Subcutaneous abdominal adipose tissue (tissue), 5 donors: ENCODE results near the gene MTA1.
A peak's percentile ranks its signal among the peaks of the same experiment; 100 is the strongest.

ENCODE experiments used
- H3K27ac ChIP-seq: one replicate; pipeline ENCODE4 v1.7.0; 2013; ENCODE audit warnings: low read depth, mild to moderate bottlenecking, inconsistent platforms, low read length, moderate library complexity
- H3K27me3 ChIP-seq, 5 donors: one replicate each; pipeline ENCODE4 v1.7.0; 2013; ENCODE audit warnings: low read length in 5 of 5, inconsistent platforms in 1 of 5; ENCODE audit not compliant: control insufficient read depth in 5 of 5, insufficient read depth in 4 of 5
- H3K36me3 ChIP-seq, 5 donors: one replicate each; pipeline ENCODE4 v1.7.0; 2013; ENCODE audit warnings: low read length in 5 of 5; ENCODE audit not compliant: control insufficient read depth in 5 of 5, insufficient read depth in 5 of 5
- H3K4me1 ChIP-seq, 5 donors: one replicate each; pipeline ENCODE4 v1.7.0; 2013; ENCODE audit warnings: low read length in 5 of 5, mild to moderate bottlenecking in 3 of 5, moderate library complexity in 1 of 5; ENCODE audit not compliant: control insufficient read depth in 5 of 5, insufficient read depth in 5 of 5
- H3K4me3 ChIP-seq, 5 donors: one replicate each; pipeline ENCODE4 v1.7.0; 2013; ENCODE audit warnings: low read length in 5 of 5, low read depth in 1 of 5
- H3K9ac ChIP-seq, 5 donors: one replicate each; pipeline ENCODE4 v1.7.0; 2013; ENCODE audit warnings: low read length in 5 of 5, mild to moderate bottlenecking in 4 of 5, moderate library complexity in 3 of 5
- H3K9me3 ChIP-seq, 5 donors: one replicate each; pipeline ENCODE4 v1.7.0; 2013; ENCODE audit warnings: low read length in 5 of 5; ENCODE audit not compliant: control insufficient read depth in 5 of 5
- donor health status: healthy.
- donor health status: healthy.
- donor health status: healthy.
- donor health status: healthy.
- donor health status: healthy.

The MTA1 gene

GRCh38 chr14:105475269-105476096 is 55.9 kb downstream of the MTA1 start:
- peaks cover 0 to 9% (median 6%) of the 10 kb centered on the region in 5 donors for H3K36me3 ChIP-seq
- H3K9ac ChIP-seq: peak overlapping the region in 4 of 5 donors; percentile 49 to 86 (median 76)
- peaks cover 0 to 12% (median 3%) of the 10 kb centered on the region in 5 donors for H3K27me3 ChIP-seq
- H3K4me1 ChIP-seq: peaks cover 5 to 59% (median 50%) of the 10 kb centered on the region in 5 donors
- peak overlapping the region; percentile 22 to 86 (median 72) for H3K4me3 ChIP-seq
- no peaks in the 10 kb centered on the region for H3K9me3 ChIP-seq
- H3K27ac ChIP-seq: peak overlapping the region; percentile 77

- Histone ChIP-seq H3K4me3 (peak overlapping the region in 4 of 5 donors; percentile 68 to 86 (median 76)), H3K27me3 (peaks cover 0 to 12% (median 3%) of the 10 kb centered on the region in 5 donors), H3K36me3 (peaks cover 0 to 8% (median 6%) of the 10 kb centered on the region in 5 donors), H3K27ac (peak overlapping the region; percentile 77), H3K4me1 (peaks cover 5 to 64% (median 58%) of the 10 kb centered on the region in 5 donors), H3K9me3 (no peaks in the 10 kb centered on the region), H3K9ac (peak overlapping the region; percentile 26 to 86 (median 71))
Measured at GRCh38 chr14:105476097-105476830, 56.6 kb downstream of the MTA1 start.

- Histone ChIP-seq H3K27me3 (peaks cover 0 to 12% (median 3%) of the 10 kb centered on the region in 5 donors), H3K4me3 (peak overlapping the region in 4 of 5 donors; percentile 68 to 86 (median 76)), H3K36me3 (peaks cover 0 to 8% (median 6%) of the 10 kb centered on the region in 5 donors), H3K4me1 (peaks cover 6 to 69% (median 65%) of the 10 kb centered on the region in 5 donors), H3K9me3 (no peaks in the 10 kb centered on the region), H3K9ac (peak overlapping the region; percentile 26 to 86 (median 71)), H3K27ac (peak overlapping the region; percentile 77)
Measured at GRCh38 chr14:105476831-105477659, 57.4 kb downstream of the MTA1 start.

- Histone ChIP-seq H3K27ac (peak overlapping the region; percentile 77), H3K4me1 (peaks cover 10 to 69% (median 65%) of the 10 kb centered on the region in 5 donors), H3K4me3 (peak overlapping the region in 3 of 5 donors; percentile 68 to 86 (median 79))
Measured at GRCh38 chr14:105477660-105478397, 58.2 kb downstream of the MTA1 start.

GRCh38 chr14:105478398-105479251 is 59.0 kb downstream of the MTA1 start:
- Histone ChIP-seq H3K4me3 (no peak overlapping the region), H3K36me3 (peaks cover 0 to 8% (median 6%) of the 10 kb centered on the region in 5 donors), H3K9ac (no peak overlapping the region), H3K9me3 (no peaks in the 10 kb centered on the region), H3K27me3 (peaks cover 0 to 10% (median 3%) of the 10 kb centered on the region in 5 donors), H3K4me1 (peaks cover 11 to 70% (median 66%) of the 10 kb centered on the region in 5 donors), H3K27ac (no peak overlapping the region)

More at GRCh38 chr14:105477660-105478397, 58.2 kb downstream of the MTA1 start:
- Histone ChIP-seq H3K9ac (peak overlapping the region in 1 of 5 donors; percentile 86), H3K9me3 (no peaks in the 10 kb centered on the region), H3K27me3 (peaks cover 0 to 12% (median 3%) of the 10 kb centered on the region in 5 donors), H3K36me3 (peaks cover 0 to 8% (median 6%) of the 10 kb centered on the region in 5 donors)

GRCh38 chr14:105479431-105480158 is 60.0 kb downstream of the MTA1 start:
- Histone ChIP-seq H3K36me3 (peaks cover 0 to 8% (median 6%) of the 10 kb centered on the region in 5 donors), H3K4me3 (no peak overlapping the region), H3K4me1 (peaks cover 16 to 76% (median 72%) of the 10 kb centered on the region in 5 donors), H3K9me3 (no peaks in the 10 kb centered on the region), H3K9ac (no peak overlapping the region), H3K27me3 (peaks cover 0 to 10% (median 0%) of the 10 kb centered on the region in 5 donors), H3K27ac (no peak overlapping the region)

GRCh38 chr14:105480199-105480746 is 60.6 kb downstream of the MTA1 start:
- H3K9ac ChIP-seq: peak overlapping the region in 1 of 5 donors; percentile 76
- peaks cover 18 to 81% (median 72%) of the 10 kb centered on the region in 5 donors for H3K4me1 ChIP-seq
- H3K9me3 ChIP-seq: no peaks in the 10 kb centered on the region
- peak overlapping the region in 2 of 5 donors; percentile 52 to 76 for H3K4me3 ChIP-seq
- peaks cover 0 to 10% (median 0%) of the 10 kb centered on the region in 5 donors for H3K27me3 ChIP-seq
- H3K36me3 ChIP-seq: peaks cover 0 to 8% (median 6%) of the 10 kb centered on the region in 5 donors
- H3K27ac ChIP-seq: peak overlapping the region; percentile 85
